Measurements from ENCODE around the gene NTM. TPM values are rescaled to one million over a fixed set of nuclear protein-coding genes. Genes with fewer than 3 reads are reported as not detected.

NTM gene
- total RNA-seq, 1 experiment from 2014 or later = 9.9 TPM

GRCh38 chr11:131672191-131672590, 301.8 kb downstream of the NTM start:
- Histone ChIP-seq H2BK12ac (ENCODE audit: insufficient read length, low read depth, low read length) (no peak overlapping the region), H2BK120ac (ENCODE audit: low read depth, low read length, poor library complexity, severe bottlenecking) (no peak overlapping the region), H3K23me2 (ENCODE audit: insufficient read length, low read depth, low read length, poor library complexity, severe bottlenecking) (no peaks in the 10 kb centered on the region), H3K23ac (ENCODE audit: insufficient read length, low read depth, low read length) (no peak overlapping the region), H2BK15ac (ENCODE audit: low read depth, low read length) (no peak overlapping the region), H3K14ac (ENCODE audit: insufficient read depth, low read length) (0 out of 2 replicates have a peak overlapping the region, but pooled peaks have one; percentile 21), H4K91ac (ENCODE audit: insufficient read length, low read depth, low read length) (no peak overlapping the region), H3K18ac (ENCODE audit: insufficient read length, low read depth, low read length) (no peak overlapping the region), H2AFZ (ENCODE audit: low read length) (no peak overlapping the region), H3K27ac (ENCODE audit: insufficient read length, low read depth, low read length) (no peak overlapping the region), H3T11ph (ENCODE audit: low read length) (no peak overlapping the region), H3K9ac (ENCODE audit: extremely low read depth, insufficient read length, low read length) (no peak overlapping the region), H3K79me1 (ENCODE audit: insufficient read depth, low read depth, low read length, poor library complexity, severe bottlenecking) (no peaks in the 10 kb centered on the region), H3K79me2 (ENCODE audit: insufficient read depth, low read length) (no peaks in the 10 kb centered on the region), H4K5ac (ENCODE audit: insufficient read length, low read depth, low read length) (no peak overlapping the region), H3K27me3 (ENCODE audit: insufficient read depth, low read length) (no peaks in the 10 kb centered on the region), H2AK5ac (ENCODE audit: insufficient read length, low read length) (no peak overlapping the region), H3K9me3 (ENCODE audit: control insufficient read depth, low read depth, low read length) (no peaks in the 10 kb centered on the region), H4K8ac (replicated peaks; ENCODE audit: insufficient read length, low read depth, low read length) (no peak overlapping the region), H2BK5ac (ENCODE audit: insufficient read length, low read length) (no peak overlapping the region), H3K4ac (ENCODE audit: low read depth, low read length) (no peak overlapping the region), H2BK20ac (ENCODE audit: low read depth, low read length, poor library complexity, severe bottlenecking) (no peak overlapping the region), H4K20me1 (ENCODE audit: control insufficient read depth, insufficient read depth, insufficient read length) (no peaks in the 10 kb centered on the region), H3K4me2 (ENCODE audit: insufficient read depth, insufficient read length, low read length) (no peak overlapping the region), H3K4me1 (ENCODE audit: insufficient read depth, low read length) (peaks cover 4% of the 10 kb centered on the region), H3K56ac (ENCODE audit: insufficient read length, low read depth, low read length) (no peak overlapping the region)
- DNase-seq = no peak
- no CpG with 5 or more reads among the region's 15 CpGs for WGBS (ENCODE audit: extremely low coverage, insufficient read length, low lambda C conversion rate)
- Mint-ChIP-seq H3K4me3 (no peak overlapping the region), H3K36me3 (ENCODE audit: insufficient read depth in 1 of 3, low read depth in 3 of 3) (no peaks in the 10 kb centered on the region; a peak in 1 of 7 replicates), H3K9me3 (no peaks in the 10 kb centered on the region), H3K4me1 (peaks cover 12 to 24% of the 10 kb centered on the region in 2 experiments), H3K27me3 (ENCODE audit: low read depth) (peaks cover 13% of the 10 kb centered on the region), H3K27ac (no peak overlapping the region; a peak in 1 of 7 replicates)
- TF ChIP-seq, protein P1, sequence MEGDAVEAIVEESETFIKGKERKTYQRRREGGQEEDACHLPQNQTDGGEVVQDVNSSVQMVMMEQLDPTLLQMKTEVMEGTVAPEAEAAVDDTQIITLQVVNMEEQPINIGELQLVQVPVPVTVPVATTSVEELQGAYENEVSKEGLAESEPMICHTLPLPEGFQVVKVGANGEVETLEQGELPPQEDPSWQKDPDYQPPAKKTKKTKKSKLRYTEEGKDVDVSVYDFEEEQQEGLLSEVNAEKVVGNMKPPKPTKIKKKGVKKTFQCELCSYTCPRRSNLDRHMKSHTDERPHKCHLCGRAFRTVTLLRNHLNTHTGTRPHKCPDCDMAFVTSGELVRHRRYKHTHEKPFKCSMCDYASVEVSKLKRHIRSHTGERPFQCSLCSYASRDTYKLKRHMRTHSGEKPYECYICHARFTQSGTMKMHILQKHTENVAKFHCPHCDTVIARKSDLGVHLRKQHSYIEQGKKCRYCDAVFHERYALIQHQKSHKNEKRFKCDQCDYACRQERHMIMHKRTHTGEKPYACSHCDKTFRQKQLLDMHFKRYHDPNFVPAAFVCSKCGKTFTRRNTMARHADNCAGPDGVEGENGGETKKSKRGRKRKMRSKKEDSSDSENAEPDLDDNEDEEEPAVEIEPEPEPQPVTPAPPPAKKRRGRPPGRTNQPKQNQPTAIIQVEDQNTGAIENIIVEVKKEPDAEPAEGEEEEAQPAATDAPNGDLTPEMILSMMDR (conservative IDR thresholded peaks at IDR 0.05) = no peak
